ENCODE measurements around the gene STK4. TPM values are rescaled to one million over a fixed set of nuclear protein-coding genes. Genes with fewer than 3 reads are reported as not detected.

The STK4 gene
- total RNA-seq, 1 donor: 35.8 TPM

DNA sequence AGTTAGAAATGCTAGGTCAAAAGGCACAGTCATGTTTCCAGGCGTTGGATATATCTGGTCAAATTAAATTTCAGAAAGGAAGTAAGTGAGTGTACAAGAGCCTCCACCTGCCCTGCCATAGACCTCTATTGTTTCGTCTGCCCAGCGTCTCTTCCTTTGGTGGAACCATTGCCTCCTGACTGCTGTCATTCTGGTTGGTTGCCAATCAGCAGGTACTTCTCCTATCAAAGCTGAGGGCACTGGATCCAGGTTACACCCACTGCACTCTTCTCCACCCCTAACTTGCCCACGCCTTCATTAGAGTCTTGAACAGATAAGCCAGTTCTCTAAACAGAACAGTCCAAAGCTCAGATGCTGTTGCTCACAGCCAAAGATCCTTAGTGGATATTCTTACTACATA lies 151.3 kb downstream of the STK4 start:
- TF ChIP-seq, protein P1, sequence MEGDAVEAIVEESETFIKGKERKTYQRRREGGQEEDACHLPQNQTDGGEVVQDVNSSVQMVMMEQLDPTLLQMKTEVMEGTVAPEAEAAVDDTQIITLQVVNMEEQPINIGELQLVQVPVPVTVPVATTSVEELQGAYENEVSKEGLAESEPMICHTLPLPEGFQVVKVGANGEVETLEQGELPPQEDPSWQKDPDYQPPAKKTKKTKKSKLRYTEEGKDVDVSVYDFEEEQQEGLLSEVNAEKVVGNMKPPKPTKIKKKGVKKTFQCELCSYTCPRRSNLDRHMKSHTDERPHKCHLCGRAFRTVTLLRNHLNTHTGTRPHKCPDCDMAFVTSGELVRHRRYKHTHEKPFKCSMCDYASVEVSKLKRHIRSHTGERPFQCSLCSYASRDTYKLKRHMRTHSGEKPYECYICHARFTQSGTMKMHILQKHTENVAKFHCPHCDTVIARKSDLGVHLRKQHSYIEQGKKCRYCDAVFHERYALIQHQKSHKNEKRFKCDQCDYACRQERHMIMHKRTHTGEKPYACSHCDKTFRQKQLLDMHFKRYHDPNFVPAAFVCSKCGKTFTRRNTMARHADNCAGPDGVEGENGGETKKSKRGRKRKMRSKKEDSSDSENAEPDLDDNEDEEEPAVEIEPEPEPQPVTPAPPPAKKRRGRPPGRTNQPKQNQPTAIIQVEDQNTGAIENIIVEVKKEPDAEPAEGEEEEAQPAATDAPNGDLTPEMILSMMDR (IDR thresholded peaks at IDR 0.05; ENCODE audit: insufficient read depth, low read depth, low read length): no peak
- H3K4me3 ChIP-seq (ENCODE audit: low read depth, low read length): no peak overlapping the region
- DNase-seq (ENCODE audit: low read depth): no peak

DNA sequence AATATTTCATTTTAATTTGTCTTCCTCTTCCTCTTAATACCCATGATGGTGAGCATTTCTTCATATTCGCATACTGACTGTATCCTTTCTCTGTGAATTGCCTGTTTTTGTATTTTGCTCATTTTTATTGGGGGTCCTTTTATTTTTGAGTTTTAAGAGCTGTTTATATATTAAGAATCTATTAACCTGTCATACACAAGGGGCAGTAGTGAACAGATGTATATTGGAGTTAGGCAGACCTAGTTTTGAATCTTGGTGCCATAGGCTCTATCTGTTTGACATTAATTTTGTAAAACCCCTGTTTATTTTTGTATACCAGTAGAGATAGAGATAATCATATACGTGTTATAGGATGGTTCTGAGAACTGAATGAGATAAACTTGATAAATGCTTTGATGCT lies 151.7 kb downstream of the STK4 start:
- TF ChIP-seq, protein P1 (IDR thresholded peaks at IDR 0.05; ENCODE audit: insufficient read depth, low read depth, low read length): no peak
- H3K4me3 ChIP-seq (ENCODE audit: low read depth, low read length): no peak overlapping the region
- no peak for DNase-seq (ENCODE audit: low read depth)

DNA sequence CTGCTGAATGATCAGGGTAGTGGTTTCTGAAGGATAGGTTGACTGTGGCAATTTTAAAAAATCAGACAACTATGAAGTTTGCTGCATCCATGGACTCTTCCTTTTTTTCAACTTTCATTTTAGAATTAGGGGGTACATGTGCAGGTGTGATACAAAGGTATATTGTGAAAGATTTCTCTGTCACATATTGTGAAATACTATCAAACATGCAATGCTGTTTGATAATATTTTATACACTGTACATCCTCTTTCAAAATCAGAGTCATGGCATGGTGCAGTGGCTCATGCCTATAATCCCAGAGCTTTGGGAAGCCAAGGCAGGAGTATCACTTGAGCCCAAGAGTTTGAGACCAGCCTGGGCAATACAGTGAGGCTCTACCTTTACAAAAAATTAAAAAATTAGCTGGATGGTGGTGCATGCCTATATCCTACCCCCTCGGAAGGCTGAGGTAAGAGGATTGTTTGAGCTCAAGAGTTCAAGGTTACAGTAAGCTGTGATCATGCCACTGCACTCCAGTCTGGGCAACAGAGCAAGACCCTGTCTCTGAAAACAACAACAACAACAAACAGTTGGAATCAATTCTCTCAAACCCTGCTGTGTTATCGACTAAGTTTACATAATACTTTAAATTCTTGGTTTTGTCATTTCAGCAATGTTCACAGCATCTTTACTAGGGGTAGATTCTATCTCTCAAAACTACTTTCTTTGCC lies 153.4 kb downstream of the STK4 start:
- TF ChIP-seq, protein P1 (IDR thresholded peaks at IDR 0.05; ENCODE audit: insufficient read depth, low read depth, low read length): no peak
- no peak for DNase-seq (ENCODE audit: low read depth)
- no peak overlapping the region for H3K4me3 ChIP-seq (ENCODE audit: low read depth, low read length)

DNA sequence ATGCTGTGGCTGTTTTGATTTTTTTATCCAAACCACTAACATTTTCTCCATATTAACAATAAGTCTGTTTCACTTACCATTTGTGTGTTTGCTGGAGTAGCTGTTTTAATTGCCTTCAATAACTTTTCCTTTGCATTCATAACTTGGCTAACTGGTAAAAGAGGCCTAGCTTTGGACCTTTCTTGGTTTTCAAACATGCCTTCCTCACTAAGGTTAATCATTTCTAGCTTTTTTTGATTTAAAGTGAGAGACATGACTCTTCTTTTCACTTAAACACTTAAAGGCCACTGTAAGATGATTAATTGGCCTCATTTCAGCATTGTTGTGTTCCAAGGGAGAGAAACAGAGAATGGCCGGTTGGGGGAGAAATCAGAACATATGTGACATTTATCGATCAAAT lies 155.1 kb downstream of the STK4 start:
- TF ChIP-seq, protein P1 (IDR thresholded peaks at IDR 0.05; ENCODE audit: insufficient read depth, low read depth, low read length): no peak
- DNase-seq (ENCODE audit: low read depth): no peak
- H3K4me3 ChIP-seq (ENCODE audit: low read depth, low read length): no peak overlapping the region

DNA sequence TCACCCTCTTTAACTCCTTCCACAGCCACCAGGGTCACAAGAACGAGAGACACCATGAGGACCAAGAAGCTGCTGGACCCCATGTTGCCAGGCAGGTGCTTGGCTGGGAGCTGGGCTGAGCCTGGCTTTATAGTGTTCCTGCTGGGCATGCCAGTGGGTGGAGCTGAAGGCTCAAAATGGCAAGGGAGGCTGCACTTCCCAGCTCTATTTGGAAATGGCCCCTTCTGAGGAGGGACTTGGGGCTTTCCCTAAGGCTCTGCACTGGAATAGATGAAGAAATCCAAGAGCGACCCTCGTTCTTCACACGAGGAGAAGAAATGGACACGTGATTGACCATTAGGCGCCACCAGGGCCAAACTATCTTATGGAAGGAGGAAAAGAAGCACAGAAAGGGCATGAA lies 158.1 kb downstream of the STK4 start, which contains the start of gene WFDC12:
WFDC12 (minus strand) TSS at position 101 of the 400 bp plus-strand sequence; CDS start at position 83, 18 bp downstream.
- no peak for DNase-seq (ENCODE audit: low read depth)
- no peak within 1 kb of the TSS for H3K4me3 ChIP-seq (ENCODE audit: low read depth, low read length)
- TF ChIP-seq, protein P1 (IDR thresholded peaks at IDR 0.05; ENCODE audit: insufficient read depth, low read depth, low read length): no peak

DNA sequence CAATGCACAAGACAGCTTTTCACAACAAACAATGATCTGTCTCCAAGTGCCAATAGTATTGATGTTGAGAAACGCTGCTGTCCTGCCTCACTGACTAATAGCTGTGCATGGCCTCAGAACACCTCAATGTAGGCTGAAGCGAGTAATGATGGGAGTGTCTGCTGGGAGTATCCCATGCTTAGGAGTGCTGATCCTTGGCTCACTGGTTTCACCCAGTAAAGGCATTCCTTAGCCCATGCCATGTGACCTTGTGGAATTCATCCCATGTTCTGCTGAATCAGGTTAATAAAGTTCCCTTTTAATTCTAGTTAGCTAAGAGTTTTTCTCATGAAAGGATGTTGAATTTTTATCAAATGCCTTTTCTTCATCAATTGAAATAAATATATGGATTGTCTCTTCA lies 161.8 kb downstream of the STK4 start:
- no peak for DNase-seq (ENCODE audit: low read depth)
- no peak overlapping the region for H3K4me3 ChIP-seq (ENCODE audit: low read depth, low read length)
- TF ChIP-seq, protein P1 (IDR thresholded peaks at IDR 0.05; ENCODE audit: insufficient read depth, low read depth, low read length): no peak

Small RNA genes lying within 50 kb of the gene (small RNA-seq; reads per million reads assigned to genes)
- not detected for gene RF00019

Other genes with a start within 250 kb of the STK4 start
- gene KCNK15, start 220.6 kb upstream of the STK4 start, total RNA-seq: 0.32 and 1.7 TPM in 2 replicates
- gene RIMS4, start 156.0 kb upstream of the STK4 start, total RNA-seq: under 0.01 TPM in 1 of 2 replicates, not detected in the other
- gene YWHAB, start 80.8 kb upstream of the STK4 start, total RNA-seq: 93.7 and 147 TPM in 2 replicates
- 10.8 and 11.0 TPM in 2 replicates for gene PABPC1L, start 56.5 kb upstream of the STK4 start, total RNA-seq
- 15.1 and 22.0 TPM in 2 replicates for gene TOMM34, start 6.1 kb upstream of the STK4 start, total RNA-seq
- gene KCNS1, start 134.6 kb downstream of the STK4 start, total RNA-seq: 0.86 and 1.3 TPM in 2 replicates
- gene WFDC5, start 148.7 kb downstream of the STK4 start, total RNA-seq: not detected in 2 replicates
- not detected in 2 replicates for gene WFDC12, start 158.0 kb downstream of the STK4 start, total RNA-seq
- gene PI3, start 208.4 kb downstream of the STK4 start, total RNA-seq: not detected in 2 replicates
- gene SEMG1, start 240.5 kb downstream of the STK4 start, total RNA-seq: not detected in 2 replicates